GM18507 (cell line): Measurements from ENCODE around the gene VIPR2.

Source experiments
- DNase-seq: peaks from one replicate; pipeline ENCODE4 v3.0.0; 2011; ENCODE audit warnings: low read depth; ENCODE audit not compliant: insufficient read length; ENCODE audit errors: extremely low spot score
- FAIRE-seq: peaks from 2 replicates; lab custom pipeline; 2011; peaks lifted over from hg19 to GRCh38; lab: Jason Lieb, UNC

The VIPR2 gene

DNA sequence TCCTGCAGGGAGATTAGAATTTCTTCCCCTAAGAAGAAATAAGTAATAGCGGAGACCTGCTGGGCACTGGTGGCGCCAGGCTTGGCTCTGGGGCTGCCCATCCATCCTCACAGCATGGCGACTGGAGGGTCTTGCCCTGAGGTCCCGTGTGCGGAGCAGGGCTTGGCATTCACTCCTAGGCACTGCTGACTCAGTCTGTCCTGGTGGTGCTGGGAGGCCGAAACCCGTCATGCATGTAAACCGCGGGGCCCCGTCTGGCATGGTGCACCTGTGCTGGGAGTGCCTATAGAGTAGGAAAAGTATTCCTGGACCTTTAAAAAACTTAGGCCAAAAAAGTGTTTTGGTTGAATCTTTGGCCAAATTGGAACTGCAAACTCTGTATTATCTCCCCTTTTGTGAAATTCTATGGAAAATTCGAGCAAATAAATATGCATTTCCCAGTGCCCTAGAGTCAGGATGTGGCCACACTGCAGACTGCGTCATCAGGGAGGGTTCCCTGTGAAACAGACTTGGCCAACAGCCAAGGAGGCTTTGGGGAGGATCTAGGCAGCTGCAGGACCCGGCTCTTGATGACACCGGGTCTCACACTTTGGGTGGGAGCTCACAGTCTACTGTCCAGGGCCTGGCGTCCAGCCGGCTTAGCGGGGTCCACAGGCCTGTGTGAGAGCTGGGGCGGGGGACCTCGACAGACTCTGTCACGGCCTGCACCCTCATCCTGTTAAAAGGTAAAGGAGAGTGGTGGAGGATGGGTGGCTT lies 122.3 kb downstream of the VIPR2 start:
- no peak for FAIRE-seq
- DNase-seq, result no peak

DNA sequence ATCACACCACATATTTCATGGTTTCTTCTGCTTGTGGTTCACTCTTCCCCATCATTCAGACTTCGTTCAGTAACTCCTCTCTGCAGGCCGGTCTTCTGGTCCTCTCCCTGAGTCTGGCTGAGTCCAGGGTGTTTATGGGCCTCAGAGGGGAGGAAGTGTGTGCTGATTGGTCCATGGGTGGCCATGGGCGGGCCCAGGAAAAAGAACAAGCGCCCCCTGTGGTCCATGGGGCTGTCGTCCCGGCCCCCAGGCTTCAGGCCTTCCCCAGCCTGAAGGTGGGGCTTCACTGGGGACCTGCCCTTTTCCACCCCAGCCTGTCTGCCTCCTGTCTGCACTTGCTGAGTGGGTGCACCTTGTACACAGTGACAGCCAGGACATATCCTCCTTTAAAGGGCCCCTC lies 123.7 kb downstream of the VIPR2 start:
- no peak for FAIRE-seq
- DNase-seq, result no peak

DNA sequence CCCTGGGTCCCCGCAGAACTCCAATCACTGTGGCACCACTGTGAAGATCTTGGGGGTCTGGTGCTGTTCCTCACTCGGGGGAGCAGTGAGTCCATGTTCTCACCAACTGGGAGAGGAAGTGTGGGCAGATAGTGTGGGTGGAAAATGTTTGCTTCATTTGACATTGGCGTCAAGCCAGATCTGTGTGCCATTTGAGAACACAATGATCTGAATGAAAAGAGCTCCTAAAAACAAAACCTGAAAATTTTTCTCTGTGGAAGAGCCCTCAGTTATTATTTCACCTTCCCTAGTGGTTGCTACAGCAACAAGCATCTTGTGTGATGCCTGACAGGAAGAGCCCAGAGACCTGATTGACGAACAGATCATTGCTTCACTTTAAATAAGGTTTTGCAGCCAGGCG lies 125.6 kb downstream of the VIPR2 start:
- no peak for FAIRE-seq

DNA sequence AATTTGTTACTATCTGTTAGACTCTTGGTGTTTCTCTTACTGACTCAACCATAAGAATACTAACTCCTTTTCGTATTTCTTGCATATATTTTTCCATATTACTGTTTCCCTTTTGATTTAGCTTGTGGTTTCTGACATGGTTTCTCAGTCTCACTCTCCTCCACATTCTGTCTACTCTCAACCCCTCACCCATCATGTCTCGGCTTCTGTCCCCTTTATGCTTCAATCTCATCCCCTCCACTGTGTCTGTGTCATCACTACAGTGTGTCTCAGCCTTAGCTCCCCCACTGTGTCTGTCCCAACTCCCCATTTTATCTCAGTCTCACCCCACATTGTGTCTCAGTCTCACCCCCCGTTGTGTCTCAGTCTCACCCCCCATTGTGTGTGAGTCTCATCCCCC lies 126.9 kb downstream of the VIPR2 start:
- DNase-seq (no peak), FAIRE-seq (no peak)

More for the DNA sequence above, 125.6 kb downstream of the VIPR2 start:
- no peak for DNase-seq

DNA sequence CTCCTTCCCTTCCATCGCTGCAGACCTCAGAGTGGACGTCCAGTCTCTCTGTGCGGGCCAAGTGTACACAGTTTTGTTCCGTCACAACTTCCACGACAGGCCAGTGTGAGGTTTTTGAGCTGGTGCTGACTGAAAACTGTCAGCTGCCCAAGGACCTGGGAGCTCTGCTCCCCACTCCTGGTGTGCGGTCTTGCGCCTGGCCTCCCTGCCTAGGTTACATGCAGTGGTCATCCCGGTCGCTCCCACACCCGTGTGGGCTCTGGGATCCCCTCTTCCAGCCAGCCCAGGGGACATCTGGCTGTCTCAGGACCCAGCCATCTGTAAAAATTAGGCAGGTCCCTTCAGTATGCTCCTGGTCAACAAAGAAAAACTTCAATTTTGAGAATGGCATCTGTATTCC lies 127.5 kb downstream of the VIPR2 start:
- DNase-seq (no peak), FAIRE-seq (no peak)

DNA sequence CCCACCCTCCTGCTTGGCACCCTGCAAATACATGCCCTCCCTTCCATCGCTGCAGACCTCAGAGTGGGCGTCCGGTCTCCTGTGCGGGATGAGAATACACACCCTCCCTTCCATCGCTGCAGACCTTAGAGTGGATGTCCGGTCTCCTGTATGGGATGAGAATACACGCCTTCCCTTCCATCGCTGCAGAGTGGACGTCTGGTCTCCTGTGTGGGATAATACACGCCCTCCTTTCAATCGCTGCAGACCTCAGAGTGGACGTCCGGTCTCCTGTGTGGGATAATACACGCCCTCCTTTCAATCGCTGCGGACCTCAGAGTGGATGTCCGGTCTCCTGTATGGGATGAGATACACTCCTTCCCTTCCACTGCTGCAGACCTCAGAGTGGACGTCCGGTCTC lies 128.1 kb downstream of the VIPR2 start:
- FAIRE-seq (no peak), DNase-seq (no peak)

DNA sequence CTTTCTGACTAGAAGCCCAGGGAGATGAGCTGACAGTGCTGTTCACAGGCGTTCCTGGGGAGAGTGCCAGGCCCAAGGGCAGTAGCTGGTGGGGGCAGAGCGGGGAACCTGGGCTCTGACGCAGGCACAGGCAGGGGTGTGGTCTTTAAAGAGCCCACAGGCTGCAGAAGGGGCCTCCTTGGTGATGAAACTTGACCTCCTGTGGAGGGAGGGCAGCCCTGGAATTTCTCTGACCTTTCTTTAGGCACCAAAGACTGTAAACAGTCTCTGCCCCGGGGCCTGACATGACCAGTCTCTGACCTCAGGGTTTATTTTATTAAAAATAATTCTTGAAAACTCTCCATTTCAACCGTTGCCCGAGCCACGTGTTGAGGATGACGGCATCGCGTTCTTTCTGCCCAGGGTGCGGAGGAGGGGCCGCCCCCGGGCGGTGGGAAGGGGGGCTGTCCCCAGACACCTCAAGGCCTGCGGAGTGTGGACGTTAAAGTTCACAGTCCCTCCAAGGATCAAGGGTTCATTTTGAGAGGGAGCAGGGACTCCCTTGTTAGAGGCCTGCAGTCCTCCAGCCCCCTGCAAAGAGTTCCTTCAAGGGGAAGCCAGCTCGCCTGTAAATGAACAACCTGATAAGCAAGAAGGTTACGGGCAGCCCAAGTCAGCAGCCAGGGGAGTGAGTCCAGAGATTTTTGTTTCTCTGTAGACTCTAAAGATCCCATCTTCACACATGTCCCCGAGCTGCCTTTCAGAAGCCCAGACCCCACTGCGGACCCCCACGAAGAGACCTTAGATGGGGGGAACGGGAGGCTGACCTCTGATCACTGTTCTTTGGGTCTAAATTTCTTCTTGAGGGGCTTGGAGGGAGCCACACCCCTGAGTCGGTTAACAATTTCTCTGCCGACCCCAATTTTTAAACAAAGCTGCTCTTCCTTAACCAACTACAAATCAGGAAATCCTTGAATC lies 128.9 kb downstream of the VIPR2 start:
- no peak for DNase-seq
- no peak for FAIRE-seq

DNA sequence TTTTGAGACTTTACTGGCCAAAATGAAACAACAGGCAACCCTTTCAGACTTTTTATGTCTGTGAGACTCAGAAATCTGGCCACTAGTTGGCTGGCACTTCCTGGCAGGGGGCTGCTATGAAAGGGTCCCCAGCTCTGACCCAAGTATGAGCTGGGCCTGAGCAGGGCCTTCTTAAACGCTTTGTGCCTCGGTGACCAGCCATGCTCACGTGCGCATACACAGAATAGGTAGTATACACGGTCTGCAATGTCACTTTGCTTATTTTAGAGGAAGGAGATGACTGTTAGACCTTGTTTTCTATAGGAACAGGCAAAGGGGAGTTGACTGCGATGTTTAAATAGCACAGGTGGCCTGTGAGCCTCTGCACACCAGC lies 129.6 kb downstream of the VIPR2 start:
- DNase-seq (no peak), FAIRE-seq (no peak)

DNA sequence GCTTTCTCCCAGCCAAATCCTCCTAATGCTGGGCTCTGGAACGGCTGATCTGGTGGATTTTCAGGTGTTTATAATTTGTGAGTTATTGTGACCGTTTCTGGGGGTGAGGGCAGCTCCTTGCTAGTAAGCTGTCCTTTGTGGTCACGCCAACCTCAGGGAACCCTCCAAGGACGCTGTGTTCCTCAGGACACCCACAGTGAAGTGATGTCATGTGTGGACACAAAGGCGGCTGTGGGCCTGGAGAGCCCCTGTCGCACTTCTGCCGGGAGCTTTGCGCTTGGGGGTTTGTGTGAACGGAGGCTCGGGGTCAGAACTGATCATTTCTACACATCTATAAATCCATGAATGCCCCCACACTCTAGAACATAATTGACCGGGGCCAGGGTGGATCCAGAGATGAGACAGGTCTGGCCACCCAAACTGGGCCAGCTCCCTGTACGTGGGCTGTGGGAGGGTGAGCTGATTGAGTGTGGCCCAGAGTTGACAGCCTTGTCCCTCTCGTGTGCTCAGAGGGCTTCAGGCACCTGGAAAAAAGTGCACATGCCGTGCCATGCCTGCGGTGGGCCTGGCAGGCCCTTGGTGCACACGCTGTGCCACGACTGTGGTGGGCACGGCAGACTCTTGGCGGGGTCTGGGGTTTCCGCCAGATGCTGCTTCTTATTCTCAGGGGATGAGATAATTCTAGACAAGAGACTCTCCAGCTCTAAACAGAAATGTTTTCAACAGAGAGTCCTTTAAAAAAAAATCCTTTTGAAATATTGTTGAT lies 130.2 kb downstream of the VIPR2 start:
- FAIRE-seq, result no peak
- DNase-seq, result no peak

DNA sequence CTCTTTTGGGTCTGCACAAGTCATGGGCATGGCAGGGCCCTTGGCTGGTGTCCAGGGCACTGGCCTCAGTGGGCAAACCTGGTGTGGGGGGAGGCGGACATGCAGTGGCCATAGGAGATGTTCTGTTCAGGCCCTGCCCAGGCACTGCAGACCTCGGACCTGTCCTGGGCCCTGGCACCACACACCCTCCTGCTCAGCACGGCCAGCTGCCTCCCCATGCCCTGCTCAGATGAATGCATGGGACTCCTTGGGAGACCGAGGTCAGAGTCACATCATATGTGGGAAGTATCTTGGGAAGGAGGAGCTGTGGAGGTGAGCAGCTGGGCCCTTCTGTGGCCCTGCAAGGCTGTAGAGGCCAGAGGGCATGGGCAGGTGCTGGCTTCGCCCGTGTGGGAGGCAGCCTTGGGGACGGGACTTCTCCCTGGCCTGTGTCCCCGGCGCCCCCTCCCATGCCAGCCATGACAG lies 130.8 kb downstream of the VIPR2 start:
- no peak for FAIRE-seq
- no peak for DNase-seq

DNA sequence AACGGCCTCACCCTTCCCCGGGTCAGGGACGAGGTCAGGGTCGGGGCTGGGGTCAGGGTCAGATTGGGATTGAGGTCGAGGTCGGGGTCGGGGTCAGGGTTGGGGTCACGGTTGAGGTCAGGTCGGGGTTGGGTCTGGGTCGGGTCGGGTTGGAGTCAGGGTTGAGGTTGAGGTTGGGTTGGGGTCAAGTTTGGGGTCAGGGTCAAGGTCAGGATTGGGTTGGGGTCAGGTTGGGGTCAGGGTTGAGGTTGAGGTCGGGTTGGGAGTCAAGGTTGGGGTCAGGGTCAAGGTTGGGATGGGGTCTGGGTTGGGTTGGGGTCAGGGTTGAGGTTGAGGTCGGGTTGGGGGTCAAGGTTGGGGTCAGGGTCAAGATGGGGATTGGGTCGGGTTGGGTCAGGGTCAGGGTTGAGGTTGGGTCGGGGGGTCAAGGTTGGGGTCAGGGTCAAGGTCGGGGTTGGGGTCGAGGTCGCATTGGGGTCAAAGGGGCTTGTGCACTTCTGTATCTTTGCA lies 131.4 kb downstream of the VIPR2 start:
- FAIRE-seq (no peak), DNase-seq (no peak)

DNA sequence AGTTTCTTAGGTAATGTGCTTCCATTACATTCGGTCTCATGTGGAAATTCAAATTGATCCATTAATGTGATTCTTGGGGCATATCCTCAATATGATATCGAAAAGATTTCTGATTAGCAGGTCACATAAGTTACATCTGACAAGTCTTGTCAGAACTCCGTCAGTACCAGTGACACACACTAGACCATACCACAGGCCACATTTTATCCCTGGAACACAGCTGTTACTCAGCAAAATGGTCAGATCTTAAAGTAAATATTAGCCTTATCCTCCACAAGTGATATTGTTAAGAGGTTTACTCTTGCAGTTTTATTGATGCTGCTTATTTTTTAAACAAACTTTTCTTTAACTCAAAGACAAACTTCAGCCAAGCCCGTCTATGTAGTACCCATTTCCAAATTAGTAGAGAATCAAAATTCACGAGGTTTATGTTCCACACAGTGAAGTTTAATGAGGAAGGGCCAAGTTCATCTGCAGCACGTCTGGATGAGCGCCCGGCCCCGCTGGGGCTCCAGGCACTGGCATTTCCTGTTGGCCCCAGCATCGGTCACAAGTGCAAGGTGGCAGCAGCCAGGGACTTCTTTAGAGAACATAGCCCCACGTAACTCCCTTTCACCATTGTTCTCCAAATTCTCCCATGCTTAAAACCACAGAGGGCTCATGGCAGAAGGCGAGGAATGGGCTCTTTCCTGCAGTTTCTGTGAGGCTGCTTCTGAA lies 132.2 kb downstream of the VIPR2 start:
- FAIRE-seq (no peak), DNase-seq (no peak)

DNA sequence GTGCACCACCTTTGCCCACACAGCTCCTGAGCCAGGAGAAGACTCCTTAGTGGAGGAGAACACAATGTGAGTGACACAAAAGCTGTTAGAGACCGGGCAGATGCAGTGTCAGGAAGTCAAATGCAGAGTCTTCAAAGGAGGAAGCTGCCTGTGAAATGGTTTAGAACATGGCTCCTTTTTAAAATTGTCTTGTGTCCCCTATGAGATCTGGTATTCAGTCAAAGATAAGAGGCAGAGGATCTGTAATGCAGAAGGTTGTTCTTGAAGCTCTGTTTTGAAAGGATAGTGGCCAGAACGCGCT lies 133.0 kb downstream of the VIPR2 start:
- DNase-seq, result no peak
- no peak for FAIRE-seq

DNA sequence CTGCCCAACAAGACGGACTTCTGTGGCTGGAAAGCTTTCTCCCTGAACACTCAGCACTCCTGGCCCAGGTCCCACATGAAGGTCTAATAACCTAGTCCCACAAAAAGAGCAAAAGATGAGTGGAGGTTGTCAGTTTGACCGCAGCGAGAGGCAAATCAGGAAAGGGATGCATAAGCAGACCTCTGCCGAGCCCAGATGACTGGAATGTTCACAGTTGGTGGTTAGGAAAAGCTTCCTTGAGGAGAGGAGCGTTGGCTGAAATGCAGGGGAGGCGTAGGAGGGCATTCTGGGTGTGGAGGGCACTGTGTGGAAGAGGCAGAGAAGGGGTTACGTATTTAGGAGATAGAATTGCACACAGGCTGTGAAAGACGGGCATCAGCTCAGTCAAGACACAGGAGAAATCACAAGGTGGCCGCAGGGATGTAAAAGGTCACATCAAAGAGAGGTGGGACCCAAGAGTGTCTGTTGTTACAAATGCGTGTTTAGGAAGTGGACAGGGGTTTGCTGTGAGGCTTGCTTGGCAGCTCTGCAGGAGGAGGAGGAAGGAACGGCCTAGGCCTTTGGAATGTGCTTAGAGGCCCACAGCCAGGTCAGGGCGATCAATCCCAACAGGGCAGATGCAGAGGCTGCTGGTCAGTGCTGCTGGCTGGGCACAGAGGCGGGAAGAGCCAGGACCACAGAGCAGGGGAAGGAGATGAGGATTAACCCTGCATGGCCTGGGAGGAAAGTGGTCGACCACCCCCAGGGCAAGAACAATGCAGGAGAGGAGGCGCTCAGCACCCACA lies 133.5 kb downstream of the VIPR2 start:
- FAIRE-seq, result no peak
- DNase-seq, result no peak

DNA sequence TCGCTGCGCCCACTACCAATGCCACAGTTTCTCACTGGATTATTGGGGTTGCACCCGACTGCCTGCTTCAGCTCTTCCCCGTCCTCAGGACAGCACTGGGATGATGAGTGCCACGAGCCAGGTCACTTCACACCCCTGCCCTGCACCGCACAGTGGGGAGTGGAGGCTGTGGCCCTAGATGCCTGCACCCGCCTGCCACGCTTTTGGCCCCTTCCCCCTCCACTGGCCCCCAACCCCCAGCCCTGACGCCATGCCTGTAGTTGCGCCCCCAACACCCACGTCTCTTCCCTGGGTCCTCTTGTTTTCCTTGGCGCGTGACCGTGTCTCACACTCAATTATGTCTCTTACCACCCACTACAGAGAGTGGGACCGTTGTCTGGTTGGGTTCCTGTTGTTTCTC lies 134.3 kb downstream of the VIPR2 start:
- FAIRE-seq (no peak), DNase-seq (no peak)

DNA sequence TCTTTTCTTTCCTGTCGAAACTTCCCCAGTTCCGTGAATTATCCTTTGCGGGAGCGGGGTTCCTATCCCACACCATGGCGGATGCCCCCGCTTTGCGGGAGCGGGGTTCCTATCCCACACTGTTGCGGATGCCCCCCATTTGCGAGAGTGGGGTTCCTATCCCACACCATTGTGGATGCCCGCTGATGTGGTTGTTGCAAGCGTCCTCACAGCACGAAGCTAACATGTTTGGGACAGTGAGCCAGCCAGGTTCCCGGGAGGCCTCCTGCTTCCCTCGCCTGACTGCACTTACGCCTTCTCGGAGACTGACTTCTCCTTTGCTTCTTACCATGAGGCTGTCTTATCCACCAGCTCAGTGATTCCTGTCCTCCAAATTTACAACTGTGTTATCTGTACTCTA lies 134.7 kb downstream of the VIPR2 start:
- no peak for DNase-seq
- FAIRE-seq, result no peak

DNA sequence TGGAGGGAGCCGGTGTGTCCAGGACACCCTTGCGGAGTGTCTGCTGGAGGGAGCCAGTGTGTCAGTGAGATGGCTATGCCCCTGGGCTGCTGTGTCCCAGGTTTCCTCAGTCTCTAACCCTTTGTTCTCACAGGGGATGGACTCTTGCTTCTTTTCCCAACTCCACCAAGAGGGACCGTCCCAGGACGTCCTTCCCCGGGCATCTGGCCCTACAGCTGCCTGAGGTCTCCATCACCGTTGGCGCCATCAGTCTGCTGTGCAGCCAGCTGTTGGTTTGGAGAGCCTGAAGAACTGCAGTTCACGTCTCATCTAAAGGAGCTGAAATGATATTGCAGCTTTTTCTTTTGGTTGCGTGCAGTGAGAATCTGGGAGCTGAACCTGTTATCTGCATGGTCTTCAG lies 136.2 kb downstream of the VIPR2 start:
- DNase-seq (no peak), FAIRE-seq (no peak)

DNA sequence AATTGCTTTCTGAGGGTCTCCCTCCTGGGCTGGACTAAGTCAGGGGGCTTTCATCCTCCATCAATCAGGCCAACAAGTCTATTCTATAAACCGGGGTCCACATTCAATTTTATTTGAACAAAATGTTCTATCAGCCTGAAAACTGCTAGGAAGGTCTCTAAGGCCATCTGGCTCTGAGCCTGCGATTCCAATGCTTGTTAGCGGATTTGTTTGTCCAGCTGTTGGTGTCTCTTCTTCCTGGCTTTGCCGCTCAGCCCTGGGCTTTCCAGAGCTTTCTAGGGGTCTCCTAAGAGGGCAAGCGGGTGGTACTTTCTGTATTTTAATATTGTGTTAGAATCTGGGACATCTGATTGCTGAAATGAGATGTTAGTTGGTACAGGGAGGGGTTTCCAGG lies 136.7 kb downstream of the VIPR2 start:
- no peak for FAIRE-seq
- DNase-seq, result no peak
